ENCODE results near the gene FST. TPM values are rescaled to one million over a fixed set of nuclear protein-coding genes. Genes with fewer than 3 reads are reported as not detected.

The FST gene
- total RNA-seq, 1 experiment from 2014 or later = 0.51 TPM

DNA sequence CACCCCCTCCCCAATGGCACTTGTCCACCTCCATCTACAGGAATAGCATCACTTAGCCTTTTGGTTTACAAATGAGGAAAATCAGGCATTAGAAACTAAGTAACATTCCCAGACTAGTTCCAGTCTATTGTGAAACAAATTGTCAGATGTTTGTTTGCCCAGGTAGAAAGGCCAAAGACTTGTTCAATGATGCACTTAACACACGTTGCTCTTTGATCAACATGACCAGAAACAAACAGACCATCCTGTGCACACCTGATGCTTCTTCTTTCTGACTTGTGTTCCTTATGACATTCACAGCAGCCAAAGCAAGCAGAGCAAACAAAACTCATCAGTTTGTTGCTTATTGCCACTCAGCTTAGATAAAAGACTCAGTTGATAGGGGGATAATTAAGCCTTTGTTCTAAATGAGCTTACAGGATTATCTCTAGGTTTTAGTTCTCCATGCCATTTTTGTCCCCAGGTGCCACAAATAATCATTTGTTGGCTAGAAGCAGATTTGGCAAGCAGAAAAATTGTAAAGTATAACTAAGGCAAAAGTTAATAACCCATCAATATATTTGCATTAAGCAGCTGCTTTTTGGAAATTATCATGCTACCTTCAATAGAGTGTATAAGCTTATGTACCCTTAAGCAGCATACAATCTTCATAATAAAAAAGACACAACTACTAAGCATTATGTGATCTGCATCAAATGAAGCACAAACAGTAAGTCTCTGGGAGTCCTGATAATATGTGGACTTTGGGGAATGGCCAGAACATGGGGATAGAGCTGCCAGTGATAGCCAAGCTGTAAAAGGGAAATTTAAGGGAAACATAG, 26.3 kb upstream of the FST start:
- ChIA-PET POLR2A (no interaction called here), CTCF (no interaction called here)
- intact Hi-C loops (cut with micrococcal nuclease; ENCODE audit: unreplicated experiment) (no loop called here), in situ Hi-C loops (cut with HindIII; ENCODE audit: low pct_unique_long_range_greater_than_20kb, low sequenced_read_pairs) (no loop called here)
- ATAC-seq (no peak), DNase-seq (ENCODE audit: low read depth, low spot score) (no peak)
- Histone ChIP-seq H3K27me3 (ENCODE audit: control insufficient read depth, insufficient read depth, low read length) (no peaks in the 10 kb centered on the region), H3K4me1 (ENCODE audit: control insufficient read depth, insufficient read depth, low read length) (no peaks in the 10 kb centered on the region), H3K36me3 (ENCODE audit: control insufficient read depth, insufficient read depth, low read length) (no peaks in the 10 kb centered on the region), H3K9me3 (ENCODE audit: control insufficient read depth, insufficient read depth, low read depth, low read length) (no peaks in the 10 kb centered on the region), H3K27ac (ENCODE audit: low read length) (no peak overlapping the region), H3K4me3 (ENCODE audit: low read depth in 2 of 2, low read length in 2 of 2) (no peak overlapping the region)
- no TSS peak for BruUV-seq (replicated peaks)
- TF ChIP-seq SIN3A (IDR thresholded peaks at IDR 0.05; ENCODE audit: borderline replicate concordance, insufficient read depth, low read depth, low read length) (no peak), TCF7L2 (IDR thresholded peaks at IDR 0.05; ENCODE audit: low read depth, low read length) (no peak), CTCF (IDR thresholded peaks at IDR 0.05) (no peak), POLR2AphosphoS5 (IDR thresholded peaks at IDR 0.05; ENCODE audit: low read depth, low read length) (no peak)
- TF ChIP-seq, protein P1, sequence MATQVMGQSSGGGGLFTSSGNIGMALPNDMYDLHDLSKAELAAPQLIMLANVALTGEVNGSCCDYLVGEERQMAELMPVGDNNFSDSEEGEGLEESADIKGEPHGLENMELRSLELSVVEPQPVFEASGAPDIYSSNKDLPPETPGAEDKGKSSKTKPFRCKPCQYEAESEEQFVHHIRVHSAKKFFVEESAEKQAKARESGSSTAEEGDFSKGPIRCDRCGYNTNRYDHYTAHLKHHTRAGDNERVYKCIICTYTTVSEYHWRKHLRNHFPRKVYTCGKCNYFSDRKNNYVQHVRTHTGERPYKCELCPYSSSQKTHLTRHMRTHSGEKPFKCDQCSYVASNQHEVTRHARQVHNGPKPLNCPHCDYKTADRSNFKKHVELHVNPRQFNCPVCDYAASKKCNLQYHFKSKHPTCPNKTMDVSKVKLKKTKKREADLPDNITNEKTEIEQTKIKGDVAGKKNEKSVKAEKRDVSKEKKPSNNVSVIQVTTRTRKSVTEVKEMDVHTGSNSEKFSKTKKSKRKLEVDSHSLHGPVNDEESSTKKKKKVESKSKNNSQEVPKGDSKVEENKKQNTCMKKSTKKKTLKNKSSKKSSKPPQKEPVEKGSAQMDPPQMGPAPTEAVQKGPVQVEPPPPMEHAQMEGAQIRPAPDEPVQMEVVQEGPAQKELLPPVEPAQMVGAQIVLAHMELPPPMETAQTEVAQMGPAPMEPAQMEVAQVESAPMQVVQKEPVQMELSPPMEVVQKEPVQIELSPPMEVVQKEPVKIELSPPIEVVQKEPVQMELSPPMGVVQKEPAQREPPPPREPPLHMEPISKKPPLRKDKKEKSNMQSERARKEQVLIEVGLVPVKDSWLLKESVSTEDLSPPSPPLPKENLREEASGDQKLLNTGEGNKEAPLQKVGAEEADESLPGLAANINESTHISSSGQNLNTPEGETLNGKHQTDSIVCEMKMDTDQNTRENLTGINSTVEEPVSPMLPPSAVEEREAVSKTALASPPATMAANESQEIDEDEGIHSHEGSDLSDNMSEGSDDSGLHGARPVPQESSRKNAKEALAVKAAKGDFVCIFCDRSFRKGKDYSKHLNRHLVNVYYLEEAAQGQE (IDR thresholded peaks at IDR 0.05; ENCODE audit: insufficient read depth in 1 of 2, low read depth in 2 of 2, low read length in 1 of 2) = no peak

DNA sequence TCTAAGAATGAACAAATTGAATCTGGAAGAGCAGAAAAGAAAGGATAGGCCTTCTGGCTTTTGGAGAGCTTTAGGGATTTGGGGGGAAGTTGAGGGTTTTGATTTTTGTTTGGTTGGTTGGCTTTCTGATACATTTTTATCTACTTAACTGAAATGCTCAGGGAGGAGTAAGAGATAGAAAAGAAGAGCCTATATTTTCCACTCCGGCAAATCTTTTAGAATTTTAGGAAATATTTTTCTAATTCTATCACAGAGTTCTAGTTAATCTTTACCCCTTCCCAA, 25.8 kb upstream of the FST start:
- H3K27me3 ChIP-seq (ENCODE audit: control insufficient read depth, insufficient read depth, low read length) = no peaks in the 10 kb centered on the region
- H3K36me3 ChIP-seq (ENCODE audit: control insufficient read depth, insufficient read depth, low read length) = no peaks in the 10 kb centered on the region
- in situ Hi-C loops (cut with HindIII; ENCODE audit: low pct_unique_long_range_greater_than_20kb, low sequenced_read_pairs) = no loop called here
- H3K9me3 ChIP-seq (ENCODE audit: control insufficient read depth, insufficient read depth, low read depth, low read length) = no peaks in the 10 kb centered on the region
- no peak for TF ChIP-seq CTCF (IDR thresholded peaks at IDR 0.05)
- TF ChIP-seq POLR2AphosphoS5 (IDR thresholded peaks at IDR 0.05; ENCODE audit: low read depth, low read length) = no peak
- no peak for TF ChIP-seq TCF7L2 (IDR thresholded peaks at IDR 0.05; ENCODE audit: low read depth, low read length)
- no peak for TF ChIP-seq SIN3A (IDR thresholded peaks at IDR 0.05; ENCODE audit: borderline replicate concordance, insufficient read depth, low read depth, low read length)
- TF ChIP-seq, protein P1 (IDR thresholded peaks at IDR 0.05; ENCODE audit: insufficient read depth in 1 of 2, low read depth in 2 of 2, low read length in 1 of 2) = no peak
- H3K4me3 ChIP-seq (ENCODE audit: low read depth in 2 of 2, low read length in 2 of 2) = no peak overlapping the region
- CTCF ChIA-PET = no interaction called here
- intact Hi-C loops (cut with micrococcal nuclease; ENCODE audit: unreplicated experiment) = no loop called here
- no TSS peak for BruUV-seq (replicated peaks)
- H3K4me1 ChIP-seq (ENCODE audit: control insufficient read depth, insufficient read depth, low read length) = no peaks in the 10 kb centered on the region
- ATAC-seq (no peak), DNase-seq (ENCODE audit: low read depth, low spot score) (no peak)
- no peak overlapping the region for H3K27ac ChIP-seq (ENCODE audit: low read length)
- POLR2A ChIA-PET = no interaction called here
